ENCODE data around the gene RAB8A. TPM values are rescaled to one million over a fixed set of nuclear protein-coding genes. Genes with fewer than 3 reads are reported as not detected.

Gene RAB8A
- total and polyA plus RNA-seq, 4 donors = 38.0 to 52.0 (median 44.3) TPM

Other genes with a start within 250 kb of the RAB8A start
- gene CYP4F2, start 213.8 kb upstream of the RAB8A start, total RNA-seq = 100 to 1,000 TPM in 1 of 2 donors, 1 to 10 TPM in 1; 7.7 to 186 TPM
- gene CYP4F2, start 213.8 kb upstream of the RAB8A start, polyA plus RNA-seq = 10 to 100 TPM; 83.2 to 87.1 TPM
- gene CYP4F11, start 177.4 kb upstream of the RAB8A start, total RNA-seq = 10 to 100 TPM in 1 of 2 donors, 1 to 10 TPM in 1; 2.1 to 77.4 TPM
- 10 to 100 TPM; 14.3 to 50.4 TPM for gene CYP4F11, start 177.4 kb upstream of the RAB8A start, polyA plus RNA-seq
- gene OR10H4, start 162.9 kb upstream of the RAB8A start, total RNA-seq = not detected
- gene OR10H4, start 162.9 kb upstream of the RAB8A start, polyA plus RNA-seq = not detected
- gene TPM4, start 35.4 kb upstream of the RAB8A start, total RNA-seq = 10 to 100 TPM; 40.8 to 59.9 TPM
- 10 to 100 TPM; 19.8 to 46.0 TPM for gene TPM4, start 35.4 kb upstream of the RAB8A start, polyA plus RNA-seq
- gene HSH2D, start 31.8 kb downstream of the RAB8A start, total RNA-seq = 1 to 10 TPM; 1.2 to 2.9 TPM
- gene HSH2D, start 31.8 kb downstream of the RAB8A start, polyA plus RNA-seq = 1 to 10 TPM in 1 of 2 donors, under 1 TPM in 1; 0.33 to 1.2 TPM
- gene CIB3, start 61.6 kb downstream of the RAB8A start, total RNA-seq = not detected
- not detected for gene CIB3, start 61.6 kb downstream of the RAB8A start, polyA plus RNA-seq
- gene FAM32A, start 73.5 kb downstream of the RAB8A start, total RNA-seq = 10 to 100 TPM; 46.2 to 60.2 TPM
- 10 to 100 TPM; 50.4 to 54.3 TPM for gene FAM32A, start 73.5 kb downstream of the RAB8A start, polyA plus RNA-seq
- 10 to 100 TPM; 25.4 to 62.2 TPM for gene AP1M1, start 86.0 kb downstream of the RAB8A start, total RNA-seq
- gene AP1M1, start 86.0 kb downstream of the RAB8A start, polyA plus RNA-seq = 10 to 100 TPM; 50.4 TPM
- gene KLF2, start 212.9 kb downstream of the RAB8A start, total RNA-seq = 10 to 100 TPM in 1 of 2 donors, 1 to 10 TPM in 1; 4.0 to 11.2 TPM
- 1 to 10 TPM; 3.9 to 4.4 TPM for gene KLF2, start 212.9 kb downstream of the RAB8A start, polyA plus RNA-seq